Heart left ventricle (tissue), 16 donors: ENCODE data around the gene ZBTB20. TPM values are rescaled to one million over a fixed set of nuclear protein-coding genes. Genes with fewer than 3 reads are reported as not detected.

Experiments
- ATAC-seq, 4 donors: fragments of 200-7000 bp; cut with Tn5 transposase; one replicate each; pipeline ENCODE4 v1.9.1; 2020 to 2022; ENCODE audit warnings: moderate library complexity in 4 of 4, mild to moderate bottlenecking in 3 of 4, moderate number of reproducible peaks in 1 of 4
- DNase-seq, 5 donors: peaks; one replicate each; pipeline ENCODE4 v3.0.0-alpha.2; 2020
- H3K27ac ChIP-seq, 12 donors: fragments of 200-600 bp; sonication (generic) in 4 of 12; one replicate each; pipeline versions ENCODE4 v1.5.0 to v1.8.0; 2016 to 2022; ENCODE audit warnings: mild to moderate bottlenecking in 2 of 12
- H3K27me3 ChIP-seq, 9 donors: fragments of 200-600 bp; sonication (generic) in 2 of 9; one replicate each; pipeline versions ENCODE4 v1.5.1 to v1.8.0; 2016 to 2022; ENCODE audit warnings: mild to moderate bottlenecking in 3 of 9
- H3K36me3 ChIP-seq, 9 donors: fragments of 200-600 bp; sonication (generic) in 2 of 9; one replicate each; pipeline versions ENCODE4 v1.5.0 to v1.8.0; 2018 to 2022; ENCODE audit warnings: mild to moderate bottlenecking in 2 of 9
- H3K4me1 ChIP-seq, 12 donors: fragments of 200-600 bp; sonication (generic) in 4 of 12; one replicate each; pipeline versions ENCODE4 v1.5.0 to v1.8.0; 2016 to 2022; ENCODE audit warnings: mild to moderate bottlenecking in 3 of 12
- H3K4me3 ChIP-seq, 12 donors: fragments of 200-600 bp; sonication (generic) in 4 of 12; one replicate each; pipeline versions ENCODE4 v1.5.0 to v1.8.0; 2017 to 2022; ENCODE audit warnings: mild to moderate bottlenecking in 9 of 12, moderate library complexity in 4 of 12
- H3K9me3 ChIP-seq, 12 donors: fragments of 200-600 bp; sonication (generic) in 4 of 12; one replicate each; pipeline versions ENCODE4 v1.5.0 to v1.8.0; 2016 to 2022; ENCODE audit warnings: mild to moderate bottlenecking in 1 of 12
- CTCF ChIP-seq, 12 donors: fragments of 200-600 bp; sonication (generic) in 4 of 12; IDR thresholded peaks; one replicate each; pipeline versions ENCODE4 v1.5.0 to v1.8.0; 2018 to 2022; ENCODE audit warnings: antibody characterized with exemption in 12 of 12, mild to moderate bottlenecking in 5 of 12
- POLR2A ChIP-seq, 2 donors: fragments of 450-650 bp; IDR thresholded peaks; one replicate each; pipeline ENCODE4 v1.6.1; 2017; ENCODE audit warnings: antibody characterized with exemption in 2 of 2, mild to moderate bottlenecking in 2 of 2, moderate library complexity in 2 of 2
- WGBS, 4 donors: extraction: QIAGEN DNeasy Blood & Tissue Kit in 2 of 4; methylation state at CpG; one replicate each; pipeline versions ENCODE4 v1.1.5 to v1.1.7; 2013 to 2018; 5-methylcytosine and 5-hydroxymethylcytosine counted together
- intact Hi-C, 10 donors: fragments of 100-400 bp; cut with DNase I; formaldehyde crosslinking; loops; one replicate each; pipeline versions ENCODE4 v1.11.1 to v1.14.2; 2022
- polyA plus RNA-seq, 2 donors: library from polyadenylated mRNA; stranded (reverse); fragments of 200-250 nt; gene quantifications; one replicate each; pipeline ENCODE4 v1.2.3, GENCODE V29; 2013
- total RNA-seq, 9 donors: library from RNA; depleted of rRNA in 2 of 9; stranded (reverse); fragments of >200 nt in 2 of 9; fragmentation: NEBNext Ultra II Directional in 3 of 9; extraction: Animal tissue kit (Norgen Biotek cat#: 25700) in 3 of 9; gene quantifications; one replicate each; pipeline versions ENCODE4 v1.1.0 to v1.2.4, GENCODE V29; 2016 to 2023
- donor health status: ischemic (EF 13 %, LVEDD 7.1; RV severe dilation, severe dysfunction).
- donor health status: healthy with polysubstance abuse.
- donor health status: DM: no; HTN: yes; CAD: no.
- donor health status: DM: no; HTN: no; CAD: no.
- donor health status: ischemic (EF 25% LVEDD 6.9; RV normal size, moderate dysfunction).
- donor health status: ischemic (EF 25% LVEDD 5.7; RV mildly dilated, moderate dysfunction).
- donor health status: healthy.
- donor health status: DM: yes; HTN: yes; CAD: no.
- donor health status: ischemic (EF 35%, LVEDD 5.7; RV mildly dilated, moderate dysfunction).
- donor health status: nonischemic (EF 11% LVEDD 7.7; RV severe dilation, severe dysfunction).
- donor health status: DM: yes; HTN: yes; CAD: no.
- donor health status: PGD.
- donor health status: ischemic (EF 29% LVEDD 5.4; RV normal size, mild dysfunction).
- donor health status: nonischemic (EF 23%, LVEDD 6.1; RV moderate dilation, normal function).

Gene ZBTB20
- total and polyA plus RNA-seq, 11 donors: 6.2 to 109 (median 77.3) TPM

GRCh38 chr3:114632757-114633424 lies 514.2 kb downstream of the ZBTB20 start:
- Histone ChIP-seq H3K27ac (no peak overlapping the region), H3K36me3 (no peaks in the 10 kb centered on the region), H3K9me3 (peaks cover 0 to 25% (median 12%) of the 10 kb centered on the region in 12 donors), H3K4me3 (no peak overlapping the region), H3K27me3 (no peaks in the 10 kb centered on the region), H3K4me1 (peaks cover 0 to 15% (median 9%) of the 10 kb centered on the region in 12 donors)
- DNase-seq (no peak), ATAC-seq (no peak)
- intact Hi-C loops: no loop called here
- TF ChIP-seq POLR2A (IDR thresholded peaks at IDR 0.05) (no peak), CTCF (IDR thresholded peaks at IDR 0.05) (no peak)
- 96 to 100% (median 99%) methylated on average over 1 of the region's 1 CpG for WGBS, 4 donors

GRCh38 chr3:114627770-114628169 lies 519.3 kb downstream of the ZBTB20 start:
- Histone ChIP-seq H3K4me1 (peaks cover 0 to 56% (median 45%) of the 10 kb centered on the region in 12 donors), H3K27me3 (no peaks in the 10 kb centered on the region), H3K36me3 (no peaks in the 10 kb centered on the region), H3K4me3 (peak overlapping the region in 1 of 12 donors; percentile 15), H3K9me3 (no peaks in the 10 kb centered on the region), H3K27ac (peak overlapping the region in 9 of 12 donors; percentile 31 to 97 (median 95))
- ATAC-seq: peak in 2 of 4 donors; percentile 12 to 25
- DNase-seq: peak in 2 of 5 donors; percentile 40 to 47
- TF ChIP-seq CTCF (IDR thresholded peaks at IDR 0.05) (peak in 1 of 12 donors; percentile 8), POLR2A (IDR thresholded peaks at IDR 0.05) (no peak)
- intact Hi-C loops: loop anchor here in 2 of 10 donors (2.0 to 10.0 kb wide), 2 partner anchors 15 to 127 kb away; no protein-coding TSS in a partner anchor
- 51 to 69% (median 56%) methylated on average over 4 of the region's 4 CpGs for WGBS, 4 donors

- no peaks in the 10 kb centered on the region for H3K27me3 ChIP-seq
- ATAC-seq (no peak), DNase-seq (no peak)
- WGBS, 4 donors: 80 to 83% (median 82%) methylated on average over 4 of the region's 4 CpGs
- H3K4me1 ChIP-seq: peaks cover 0 to 65% (median 52%) of the 10 kb centered on the region in 12 donors
- peak overlapping the region in 11 of 12 donors; percentile 93 to 99 (median 95) for H3K27ac ChIP-seq
- no peak overlapping the region for H3K4me3 ChIP-seq
- intact Hi-C loops: loop anchor here in 2 of 10 donors (2.0 to 10.0 kb wide), 2 partner anchors 16 to 128 kb away; no protein-coding TSS in a partner anchor
- H3K36me3 ChIP-seq: no peaks in the 10 kb centered on the region
- no peaks in the 10 kb centered on the region for H3K9me3 ChIP-seq
- TF ChIP-seq POLR2A (IDR thresholded peaks at IDR 0.05) (no peak), CTCF (IDR thresholded peaks at IDR 0.05) (no peak)
These were observed 520.3 kb downstream of the ZBTB20 start for GRCh38 chr3:114626751-114627150.

- DNase-seq (peak; percentile 91 to 98 (median 93)), ATAC-seq (peak; percentile 94 to 97 (median 95))
- WGBS, 4 donors: 2 to 18% (median 8%) methylated on average over 10 of the region's 10 CpGs
- TF ChIP-seq POLR2A (IDR thresholded peaks at IDR 0.05) (peak in 1 of 2 donors; percentile 79), CTCF (IDR thresholded peaks at IDR 0.05) (no peak)
- no peaks in the 10 kb centered on the region for H3K36me3 ChIP-seq
- no peaks in the 10 kb centered on the region for H3K27me3 ChIP-seq
- peaks cover 0 to 79% (median 57%) of the 10 kb centered on the region in 12 donors for H3K4me1 ChIP-seq
- H3K9me3 ChIP-seq: no peaks in the 10 kb centered on the region
- intact Hi-C loops: loop anchor here in 2 of 10 donors (2.0 to 10.0 kb wide), 4 partner anchors 34 to 522 kb away; partner anchors contain the start of gene ZBTB20 (in 1 of the 2)
- peak overlapping the region; percentile 93 to 99 (median 95) for H3K27ac ChIP-seq
- H3K4me3 ChIP-seq: peak overlapping the region in 11 of 12 donors; percentile 27 to 61 (median 54)
These were observed 522.4 kb downstream of the ZBTB20 start for GRCh38 chr3:114624571-114625181.
